ENCODE data around the gene COX6A2.

DNA sequence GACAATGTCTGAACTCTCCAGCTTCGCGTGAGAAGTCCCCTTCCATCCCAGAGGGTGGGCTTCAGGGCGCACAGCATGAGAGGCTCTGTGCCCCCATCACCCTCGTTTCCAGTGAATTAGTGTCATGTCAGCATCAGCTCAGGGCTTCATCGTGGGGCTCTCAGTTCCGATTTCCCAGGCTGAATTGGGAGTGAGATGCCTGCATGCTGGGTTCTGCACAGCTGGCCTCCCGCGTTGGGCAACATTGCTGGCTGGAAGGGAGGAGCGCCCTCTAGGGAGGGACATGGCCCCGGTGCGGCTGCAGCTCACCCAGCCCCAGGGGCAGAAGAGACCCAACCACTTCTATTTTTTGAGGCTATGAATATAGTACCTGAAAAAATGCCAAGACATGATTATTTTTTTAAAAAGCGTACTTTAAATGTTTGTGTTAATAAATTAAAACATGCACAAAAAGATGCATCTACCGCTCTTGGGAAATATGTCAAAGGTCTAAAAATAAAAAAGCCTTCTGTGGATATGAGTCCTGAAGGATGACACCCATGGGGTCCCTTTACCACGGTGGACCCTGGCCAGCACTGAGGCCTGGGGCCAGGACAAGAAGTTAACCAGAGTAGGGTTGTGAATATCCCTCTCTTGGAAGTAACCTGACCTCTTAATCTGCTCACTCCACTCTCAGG is 45.5 kb downstream of the COX6A2 start:
- TF ChIP-seq, protein P1, sequence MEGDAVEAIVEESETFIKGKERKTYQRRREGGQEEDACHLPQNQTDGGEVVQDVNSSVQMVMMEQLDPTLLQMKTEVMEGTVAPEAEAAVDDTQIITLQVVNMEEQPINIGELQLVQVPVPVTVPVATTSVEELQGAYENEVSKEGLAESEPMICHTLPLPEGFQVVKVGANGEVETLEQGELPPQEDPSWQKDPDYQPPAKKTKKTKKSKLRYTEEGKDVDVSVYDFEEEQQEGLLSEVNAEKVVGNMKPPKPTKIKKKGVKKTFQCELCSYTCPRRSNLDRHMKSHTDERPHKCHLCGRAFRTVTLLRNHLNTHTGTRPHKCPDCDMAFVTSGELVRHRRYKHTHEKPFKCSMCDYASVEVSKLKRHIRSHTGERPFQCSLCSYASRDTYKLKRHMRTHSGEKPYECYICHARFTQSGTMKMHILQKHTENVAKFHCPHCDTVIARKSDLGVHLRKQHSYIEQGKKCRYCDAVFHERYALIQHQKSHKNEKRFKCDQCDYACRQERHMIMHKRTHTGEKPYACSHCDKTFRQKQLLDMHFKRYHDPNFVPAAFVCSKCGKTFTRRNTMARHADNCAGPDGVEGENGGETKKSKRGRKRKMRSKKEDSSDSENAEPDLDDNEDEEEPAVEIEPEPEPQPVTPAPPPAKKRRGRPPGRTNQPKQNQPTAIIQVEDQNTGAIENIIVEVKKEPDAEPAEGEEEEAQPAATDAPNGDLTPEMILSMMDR (conservative IDR thresholded peaks at IDR 0.05; ENCODE audit: low read depth in 2 of 2): peak; percentile 85 to 87
- no peak for TF ChIP-seq CREB1 (CRISPR knock-in tag; IDR thresholded peaks at IDR 0.05; ENCODE audit: low read depth)
- no peak for TF ChIP-seq EZH2 (IDR thresholded peaks at IDR 0.05; ENCODE audit: low read depth, unreplicated experiment)
- no peak for TF ChIP-seq ZNF114 (CRISPR knock-in tag; IDR thresholded peaks at IDR 0.05)
- no peak for TF ChIP-seq ZNF331 (CRISPR knock-in tag; IDR thresholded peaks at IDR 0.05; ENCODE audit: low read depth)
- TF ChIP-seq EZH2phosphoT487 (IDR thresholded peaks at IDR 0.05; ENCODE audit: unreplicated experiment): no peak
- TF ChIP-seq REST (IDR thresholded peaks at IDR 0.05; ENCODE audit: unreplicated experiment): no peak

Measured in GM23338 (cell line).